SK-N-SH (cell line): Measurements from ENCODE around the gene HAUS2. TPM values are rescaled to one million over a fixed set of nuclear protein-coding genes. Genes with fewer than 3 reads are reported as not detected.

Experiments used
- CTCF ChIA-PET: fragments of 300-600, 350-600 bp; formaldehyde crosslinking; extraction: SDS; loops from one replicate; lab custom pipeline; 2021; lab: Yijun Ruan, JAX
- POLR2A ChIA-PET: fragments of 350-600 bp; sonication (Branson Sonifier 250); formaldehyde crosslinking; extraction: SDS; loops from one replicate; lab custom pipeline; 2020; ENCODE audit warnings: antibody characterized with exemption, inconsistent platforms; lab: Yijun Ruan, JAX
- DNase-seq: peaks from one replicate; pipeline ENCODE4 v3.0.0; 2012
- H2AFZ ChIP-seq: fragments of 200-600 bp; sonication (generic); 2 replicates; pipeline ENCODE4 v1.8.1; 2016; ENCODE audit warnings: antibody characterized with exemption, mild to moderate bottlenecking, low read depth
- H3F3A ChIP-seq: fragments of 200-600 bp; sonication (generic); replicated peaks from 2 replicates; pipeline ENCODE3; 2016; ENCODE audit warnings: antibody characterized with exemption, mild to moderate bottlenecking; ENCODE audit not compliant: insufficient read depth
- H3K27ac ChIP-seq, 2 experiments: fragments of 200-500 bp in 1 of 2; fragments of 200-600 bp in 1 of 2; sonication (Bioruptor generic) in 1 of 2; sonication (generic), shearing (Covaris generic) in 1 of 2; 2 replicates each; pipeline versions ENCODE4 v1.5.1 to v1.6.1; 2014 to 2016; ENCODE audit warnings: low read depth in 2 of 2, inconsistent platforms in 1 of 2, low read length in 1 of 2, mild to moderate bottlenecking in 1 of 2, mixed read lengths in 1 of 2
- H3K27me3 ChIP-seq: fragments of 200-600 bp; sonication (generic), shearing (Covaris generic); 2 replicates; pipeline ENCODE4 v1.6.1; 2016; ENCODE audit warnings: mixed run types; ENCODE audit not compliant: insufficient read depth
- H3K36me3 ChIP-seq, 2 experiments: fragments of 200-500 bp in 1 of 2; fragments of 200-600 bp in 1 of 2; sonication (Bioruptor generic) in 1 of 2; sonication (generic) in 1 of 2; replicated peaks in 1 of 2; 2 replicates each; pipeline versions ENCODE3 to v1.5.1; 2014 to 2016; ENCODE audit warnings: low read length in 1 of 2, mild to moderate bottlenecking in 1 of 2; ENCODE audit not compliant: insufficient read depth in 2 of 2, control insufficient read depth in 1 of 2
- H3K4me1 ChIP-seq, 2 experiments: fragments of 200-500 bp in 1 of 2; fragments of 200-600 bp in 1 of 2; sonication (Bioruptor generic) in 1 of 2; sonication (generic), shearing (Covaris generic) in 1 of 2; 2 replicates each; pipeline versions ENCODE4 v1.5.1 to v1.6.1; 2014 to 2016; ENCODE audit warnings: low read depth in 1 of 2, low read length in 1 of 2, mixed run types in 1 of 2; ENCODE audit not compliant: insufficient read depth in 2 of 2, control insufficient read depth in 1 of 2
- H3K4me2 ChIP-seq: fragments of 200-600 bp; sonication (generic), shearing (Covaris generic); 2 replicates; pipeline ENCODE4 v1.6.1; 2017; ENCODE audit warnings: mixed run types
- H3K4me3 ChIP-seq, 2 experiments: fragments of 200-500 bp in 1 of 2; fragments of 200-600 bp in 1 of 2; sonication (Bioruptor generic) in 1 of 2; sonication (generic), shearing (Covaris generic) in 1 of 2; 2 replicates each; pipeline versions ENCODE4 v1.5.1 to v1.8.1; 2014 to 2016; ENCODE audit warnings: low read depth in 2 of 2, inconsistent platforms in 1 of 2, low read length in 1 of 2, mild to moderate bottlenecking in 1 of 2, mixed read lengths in 1 of 2, moderate library complexity in 1 of 2
- H3K79me2 ChIP-seq: fragments of 200-600 bp; sonication (generic); 2 replicates; pipeline ENCODE4 v1.8.1; 2017; ENCODE audit warnings: mild to moderate bottlenecking; ENCODE audit not compliant: insufficient read depth
- H3K9ac ChIP-seq: fragments of 200-600 bp; sonication (generic); 2 replicates; pipeline ENCODE4 v1.6.1; 2017; ENCODE audit warnings: mixed run types
- H3K9me2 ChIP-seq: fragments of 200-600 bp; sonication (generic); 2 replicates; pipeline ENCODE4 v1.6.1; 2017; ENCODE audit warnings: mixed run types
- H3K9me3 ChIP-seq: fragments of 200-600 bp; sonication (generic); 2 replicates; pipeline ENCODE4 v1.6.1; 2017; ENCODE audit warnings: mixed run types, mild to moderate bottlenecking, moderate library complexity
- H4K20me1 ChIP-seq: fragments of 200-600 bp; sonication (generic); 2 replicates; pipeline ENCODE4 v1.6.1; 2017; ENCODE audit warnings: mild to moderate bottlenecking, mixed run types; ENCODE audit not compliant: insufficient read depth
- CTCF ChIP-seq: fragments of 200-600 bp; sonication (generic); IDR thresholded peaks from 2 replicates; pipeline ENCODE4 v1.6.1; 2017; ENCODE audit warnings: antibody characterized with exemption, mild to moderate bottlenecking, moderate library complexity
- ELF1 ChIP-seq: IDR thresholded peaks from 2 replicates; pipeline ENCODE4 v1.4.0; 2012
- EZH2phosphoT487 ChIP-seq: fragments of 200-600 bp; sonication (generic); IDR thresholded peaks from 2 replicates; pipeline ENCODE4 v1.6.1; 2017; ENCODE audit warnings: low read depth, mixed run types, mild to moderate bottlenecking, antibody characterized with exemption, moderate library complexity, borderline replicate concordance
- FOSL2 ChIP-seq: IDR thresholded peaks from 2 replicates; pipeline ENCODE4 v1.4.0; 2012; ENCODE audit warnings: low read depth, mild to moderate bottlenecking, moderate library complexity, borderline replicate concordance
- FOXJ3 ChIP-seq: sonication (generic); formaldehyde crosslinking; IDR thresholded peaks from 2 replicates; pipeline ENCODE4 v1.5.1; 2020; ENCODE audit warnings: mild to moderate bottlenecking, missing genetic modification reagents
- FOXM1 ChIP-seq: IDR thresholded peaks from 2 replicates; pipeline ENCODE4 v1.4.0; 2012; ENCODE audit warnings: low read depth, mild to moderate bottlenecking
- GABPA ChIP-seq: IDR thresholded peaks from 2 replicates; pipeline ENCODE4 v1.4.0; 2012; ENCODE audit warnings: low read depth, mild to moderate bottlenecking
- GATA2 ChIP-seq: sonication (generic); formaldehyde crosslinking; IDR thresholded peaks from 2 replicates; pipeline ENCODE4 v1.5.0; 2020; ENCODE audit warnings: mild to moderate bottlenecking, missing genetic modification reagents
- JUND ChIP-seq: IDR thresholded peaks from 2 replicates; pipeline ENCODE4 v1.4.0; 2012
- MEF2A ChIP-seq: IDR thresholded peaks from 2 replicates; pipeline ENCODE4 v1.4.0; 2012; ENCODE audit warnings: low read depth, borderline replicate concordance
- NFIC ChIP-seq: IDR thresholded peaks from 2 replicates; pipeline ENCODE4 v1.4.0; 2012; ENCODE audit warnings: borderline replicate concordance
- NRF1 ChIP-seq: IDR thresholded peaks from 2 replicates; pipeline ENCODE4 v1.6.1; 2012; ENCODE audit warnings: low read depth, mild to moderate bottlenecking, low read length
- PBX3 ChIP-seq: IDR thresholded peaks from 2 replicates; pipeline ENCODE4; 2012
- POLR2AphosphoS5 ChIP-seq: IDR thresholded peaks from 2 replicates; pipeline ENCODE4 v1.6.1; 2012; ENCODE audit warnings: low read depth, low read length
- RFX5 ChIP-seq: IDR thresholded peaks from 2 replicates; pipeline ENCODE4 v1.6.1; 2012; ENCODE audit warnings: mild to moderate bottlenecking, improper control_type of control experiment, low read length
- RXRA ChIP-seq: IDR thresholded peaks from 2 replicates; pipeline ENCODE4 v1.4.0; 2012; ENCODE audit warnings: low read depth, mild to moderate bottlenecking, borderline replicate concordance
- SIN3A ChIP-seq: IDR thresholded peaks from 2 replicates; pipeline ENCODE4 v1.6.1; 2012; ENCODE audit warnings: low read depth, mild to moderate bottlenecking, low read length, moderate library complexity, borderline replicate concordance
- TAF1 ChIP-seq: IDR thresholded peaks from 2 replicates; pipeline ENCODE4 v1.6.1; 2012; ENCODE audit warnings: low read depth, mild to moderate bottlenecking, low read length, moderate library complexity, borderline replicate concordance
- TEAD4 ChIP-seq: IDR thresholded peaks from 2 replicates; pipeline ENCODE4 v1.4.0; 2012; ENCODE audit warnings: mild to moderate bottlenecking, borderline replicate concordance; ENCODE audit not compliant: insufficient read depth
- USF1 ChIP-seq: IDR thresholded peaks from 2 replicates; pipeline ENCODE4 v1.4.0; 2012; ENCODE audit warnings: low read depth, borderline replicate concordance
- YY1 ChIP-seq: IDR thresholded peaks from 2 replicates; pipeline ENCODE4 v1.4.0; 2012; ENCODE audit warnings: low read depth, mild to moderate bottlenecking
- WGBS: methylation state at CpG from one replicate; pipeline ENCODE4 v1.1.6; 2017; ENCODE audit warnings: low lambda C conversion rate; 5-methylcytosine and 5-hydroxymethylcytosine counted together
- polyA plus RNA-seq, 3 experiments: library from polyadenylated mRNA; depleted of rRNA; stranded (reverse); fragments of >200 nt; gene quantifications; 2 replicates each; pipeline ENCODE4 v1.2.3, GENCODE V29; 2012

Gene HAUS2
- polyA plus RNA-seq, 1 of the 3 experiments (the other 2 are of a cell fraction), result 9.4 TPM

- TF ChIP-seq POLR2AphosphoS5 (peak; percentile 94), FOSL2 (no peak), TEAD4 (no peak), GATA2 (CRISPR knock-in tag) (no peak), NFIC (no peak; the same call in 1 of the 2 replicates), JUND (no peak), RXRA (no peak), FOXJ3 (CRISPR knock-in tag) (0 out of 2 replicates have a peak, but pooled peaks have one; percentile 55), RFX5 (0 out of 2 replicates have a peak, but pooled peaks have one; percentile 6), SIN3A (peak; percentile 79; the same call in 1 of the 2 replicates), FOXM1 (no peak), NRF1 (0 out of 2 replicates have a peak, but pooled peaks have one; percentile 16), ELF1 (peak; percentile 36; the same call in 1 of the 2 replicates), MEF2A (no peak), YY1 (peak; percentile 87), TAF1 (peak; percentile 61)
- TF ChIP-seq, all 33 proteins: peak for 13
Measured at GRCh38 chr15:42548249-42549031, at the start of gene HAUS2, which contains the start of gene LRRC57 (continued).

- peak; percentile 37; the same call in 1 of the 2 replicates for TF ChIP-seq NFIC
- no peak for TF ChIP-seq NRF1
- no peak for TF ChIP-seq EZH2phosphoT487
- no peak for TF ChIP-seq RFX5
- TF ChIP-seq USF1, result no peak
- no peak for TF ChIP-seq YY1
- no peak for TF ChIP-seq SIN3A
- no peak for TF ChIP-seq FOXM1
- no peak for TF ChIP-seq MEF2A
- peak; percentile 32 for TF ChIP-seq GATA2 (CRISPR knock-in tag)
- TF ChIP-seq GABPA, result no peak
- TF ChIP-seq PBX3, result no peak
- no peak for TF ChIP-seq CTCF
- no peak for TF ChIP-seq TAF1
- peaks cover 8 to 17% of the 10 kb centered on the region in 2 experiments for H3K4me1 ChIP-seq
- no peak overlapping the region; the same call in 1 of the 2 replicates for H3K9ac ChIP-seq
- peak; percentile 53 for DNase-seq
- POLR2A ChIA-PET, result no interaction called here
- H3K4me3 ChIP-seq, result no peak overlapping the region
- peaks cover 31% of the 10 kb centered on the region for H3F3A ChIP-seq
- H4K20me1 ChIP-seq, result peaks cover 8% of the 10 kb centered on the region; the same call in 1 of the 2 replicates
- 71% methylated on average over 12 of the region's 12 CpGs for WGBS
- peak overlapping the region; percentile 45; the same call in 1 of the 2 replicates for H3K4me2 ChIP-seq
- H3K27me3 ChIP-seq, result no peaks in the 10 kb centered on the region
- no peaks in the 10 kb centered on the region for H3K9me3 ChIP-seq
- H3K9me2 ChIP-seq, result no peaks in the 10 kb centered on the region
- peaks cover 95% of the 10 kb centered on the region for H3K79me2 ChIP-seq
- peaks cover 0 to 21% of the 10 kb centered on the region in 2 experiments for H3K36me3 ChIP-seq
- H2AFZ ChIP-seq, result no peak overlapping the region
- CTCF ChIA-PET, result interaction anchor here (0.5 to 1.9 kb wide), 5 partner anchors 9 to 937 kb away, joined by 3 to 7 read pairs (median 3); partner anchors contain the start of gene ZNF106
- H3K27ac ChIP-seq, result peak overlapping the region; percentile 30 to 81
Measured at GRCh38 chr15:42499858-42500609, 48.6 kb upstream of the HAUS2 start.
